H9 (cell line): ENCODE data around the gene MTF1. TPM values are rescaled to one million over a fixed set of nuclear protein-coding genes. Genes with fewer than 3 reads are reported as not detected.

Experiments used
- DNase-seq: peaks from one replicate; pipeline ENCODE4 v3.0.0-alpha.2; 2017
- H2AFZ ChIP-seq: one replicate; pipeline ENCODE4 v1.6.1; 2013; ENCODE audit warnings: mild to moderate bottlenecking, low read length, control low read depth, moderate library complexity
- H2AK5ac ChIP-seq: 2 replicates; pipeline ENCODE4 v1.6.1; 2013; ENCODE audit warnings: low read length, control low read depth, mixed read lengths; ENCODE audit not compliant: insufficient read length
- H2BK120ac ChIP-seq: one replicate; pipeline ENCODE4 v1.6.1; 2013; ENCODE audit warnings: low read depth, mild to moderate bottlenecking, low read length, control low read depth, inconsistent platforms; ENCODE audit not compliant: poor library complexity, severe bottlenecking
- H2BK12ac ChIP-seq: 2 replicates; pipeline ENCODE4 v1.6.1; 2013; ENCODE audit warnings: low read length, control low read depth, mixed read lengths, low read depth; ENCODE audit not compliant: insufficient read length
- H2BK15ac ChIP-seq: 2 replicates; pipeline ENCODE4 v1.6.1; 2013; ENCODE audit warnings: low read depth, low read length, control low read depth
- H2BK20ac ChIP-seq: one replicate; pipeline ENCODE4 v1.6.1; 2013; ENCODE audit warnings: low read depth, mild to moderate bottlenecking, low read length, control low read depth, inconsistent platforms; ENCODE audit not compliant: poor library complexity, severe bottlenecking
- H2BK5ac ChIP-seq: 2 replicates; pipeline ENCODE4 v1.6.1; 2013; ENCODE audit warnings: low read length, control low read depth, mixed read lengths; ENCODE audit not compliant: insufficient read length
- H3K14ac ChIP-seq: 2 replicates; pipeline ENCODE4 v1.6.1; 2013; ENCODE audit warnings: low read length, control low read depth; ENCODE audit not compliant: insufficient read depth
- H3K18ac ChIP-seq: 2 replicates; pipeline ENCODE4 v1.6.1; 2013; ENCODE audit warnings: low read depth, mild to moderate bottlenecking, mixed read lengths, low read length, control low read depth; ENCODE audit not compliant: insufficient read length
- H3K23ac ChIP-seq: 2 replicates; pipeline ENCODE4 v1.6.1; 2013; ENCODE audit warnings: low read length, control low read depth, mixed read lengths, low read depth; ENCODE audit not compliant: insufficient read length
- H3K23me2 ChIP-seq: 2 replicates; pipeline ENCODE4 v1.6.1; 2013; ENCODE audit warnings: low read depth, mild to moderate bottlenecking, mixed read lengths, low read length, control low read depth; ENCODE audit not compliant: insufficient read length, poor library complexity, severe bottlenecking
- H3K27ac ChIP-seq: 2 replicates; pipeline ENCODE4 v1.5.1; 2013; ENCODE audit warnings: low read length, control low read depth, mixed read lengths, low read depth; ENCODE audit not compliant: insufficient read length
- H3K27me3 ChIP-seq: 2 replicates; pipeline ENCODE4 v1.6.1; 2013; ENCODE audit warnings: low read length, control low read depth, inconsistent platforms; ENCODE audit not compliant: insufficient read depth
- H3K4ac ChIP-seq: 2 replicates; pipeline ENCODE4 v1.6.1; 2013; ENCODE audit warnings: low read depth, mild to moderate bottlenecking, control low read depth, inconsistent platforms, low read length, moderate library complexity
- H3K4me1 ChIP-seq: 2 replicates; pipeline ENCODE4 v1.6.1; 2013; ENCODE audit warnings: low read length, control low read depth, inconsistent platforms; ENCODE audit not compliant: insufficient read depth
- H3K4me2 ChIP-seq: 2 replicates; pipeline ENCODE4 v1.6.1; 2013; ENCODE audit warnings: low read length, control low read depth, mixed read lengths; ENCODE audit not compliant: insufficient read length, insufficient read depth
- H3K56ac ChIP-seq: 2 replicates; pipeline ENCODE4 v1.6.1; 2013; ENCODE audit warnings: low read depth, mild to moderate bottlenecking, mixed read lengths, low read length, control low read depth; ENCODE audit not compliant: insufficient read length
- H3K79me1 ChIP-seq: 2 replicates; pipeline ENCODE4 v1.6.1; 2013; ENCODE audit warnings: low read depth, mild to moderate bottlenecking, moderate library complexity, low read length, control low read depth, inconsistent platforms; ENCODE audit not compliant: insufficient read depth, poor library complexity, severe bottlenecking
- H3K79me2 ChIP-seq: 2 replicates; pipeline ENCODE4 v1.6.1; 2013; ENCODE audit warnings: low read length, control low read depth, inconsistent platforms; ENCODE audit not compliant: insufficient read depth
- H3K9ac ChIP-seq: 2 replicates; pipeline ENCODE4 v1.6.1; 2013; ENCODE audit warnings: low read length, control low read depth, mixed read lengths; ENCODE audit not compliant: insufficient read length; ENCODE audit errors: extremely low read depth
- H3K9me3 ChIP-seq: one replicate; pipeline ENCODE4 v1.6.1; 2013; ENCODE audit warnings: low read depth, low read length, inconsistent platforms; ENCODE audit not compliant: control insufficient read depth
- H3T11ph ChIP-seq: one replicate; pipeline ENCODE4 v1.6.1; 2013; ENCODE audit warnings: mild to moderate bottlenecking, low read length, control low read depth, inconsistent platforms
- H4K20me1 ChIP-seq: one replicate; pipeline ENCODE4 v1.6.1; 2013; ENCODE audit not compliant: control insufficient read depth, insufficient read length, insufficient read depth
- H4K5ac ChIP-seq: 2 replicates; pipeline ENCODE4 v1.6.1; 2013; ENCODE audit warnings: low read depth, mild to moderate bottlenecking, mixed read lengths, low read length, control low read depth; ENCODE audit not compliant: insufficient read length
- H4K8ac ChIP-seq: replicated peaks from 2 replicates; pipeline ENCODE4 v1.6.1; 2013; ENCODE audit warnings: low read length, control low read depth, mixed read lengths, low read depth; ENCODE audit not compliant: insufficient read length
- H4K91ac ChIP-seq: 2 replicates; pipeline ENCODE4 v1.6.1; 2013; ENCODE audit warnings: low read depth, mild to moderate bottlenecking, moderate library complexity, mixed read lengths, low read length, control low read depth; ENCODE audit not compliant: insufficient read length
- H3K27ac Mint-ChIP-seq, 3 experiments: 2 replicates in 2 of 3; 3 replicates in 1 of 3; pipeline ENCODE4 v1.8.0; 2020 to 2021; ENCODE audit warnings: mixed read lengths in 3 of 3, mild to moderate bottlenecking in 1 of 3, moderate library complexity in 1 of 3
- H3K27me3 Mint-ChIP-seq: 2 replicates; pipeline ENCODE4 v1.8.0; 2021; ENCODE audit warnings: low read depth, mild to moderate bottlenecking, moderate library complexity, mixed read lengths
- H3K36me3 Mint-ChIP-seq, 3 experiments: 2 replicates in 2 of 3; 3 replicates in 1 of 3; pipeline ENCODE4 v1.8.0; 2020 to 2021; ENCODE audit warnings: low read depth in 3 of 3, mixed read lengths in 3 of 3; ENCODE audit not compliant: insufficient read depth in 1 of 3
- H3K4me1 Mint-ChIP-seq, 2 experiments: 2 replicates each; pipeline ENCODE4 v1.8.0; 2020; ENCODE audit warnings: mixed read lengths in 2 of 2
- H3K4me3 Mint-ChIP-seq, 2 experiments: 2 replicates in 1 of 2; 3 replicates in 1 of 2; pipeline ENCODE4 v1.8.0; 2020 to 2021; ENCODE audit warnings: mild to moderate bottlenecking in 2 of 2, mixed read lengths in 2 of 2, moderate library complexity in 1 of 2
- H3K9me3 Mint-ChIP-seq, 2 experiments: 2 replicates in 1 of 2; 3 replicates in 1 of 2; pipeline ENCODE4 v1.8.0; 2020; ENCODE audit warnings: mild to moderate bottlenecking in 2 of 2, mixed read lengths in 2 of 2, moderate library complexity in 1 of 2
- WGBS: extraction: QIAGEN DNeasy Blood & Tissue Kit; methylation state at CpG from one replicate; pipeline ENCODE4 v1.1.7; 2013; ENCODE audit warnings: missing lambda C conversion rate, low lambda C conversion rate, mixed read lengths; ENCODE audit not compliant: insufficient read length; ENCODE audit errors: extremely low coverage; 5-methylcytosine and 5-hydroxymethylcytosine counted together
- total RNA-seq: library from RNA; stranded (reverse); gene quantifications from 2 replicates; pipeline ENCODE4 v1.2.1, GENCODE V29; 2021
- TF ChIP-seq, protein P1 (sequence below): fragments of 200-600 bp; sonication (generic); conservative IDR thresholded peaks from 3 replicates; pipeline ENCODE4 v1.8.0; 2021; ENCODE audit warnings: antibody characterized with exemption, mild to moderate bottlenecking

The MTF1 gene
- total RNA-seq, 1 experiment from 2014 or later: 17.0 TPM

GRCh38 chr1:37824001-37824400, 35.4 kb downstream of the MTF1 start:
- no peak overlapping the region for H3K56ac ChIP-seq
- Mint-ChIP-seq H3K4me3 (no peak overlapping the region), H3K27me3 (no peaks in the 10 kb centered on the region), H3K36me3 (peaks cover 14 to 49% (median 32%) of the 10 kb centered on the region in 3 experiments; a peak in 6 of 7 replicates), H3K27ac (no peak overlapping the region), H3K4me1 (no peaks in the 10 kb centered on the region), H3K9me3 (no peaks in the 10 kb centered on the region)
- H4K20me1 ChIP-seq: no peaks in the 10 kb centered on the region
- no peak overlapping the region for H3K14ac ChIP-seq
- H3K23me2 ChIP-seq: no peaks in the 10 kb centered on the region
- no peak overlapping the region for H3K18ac ChIP-seq
- H3K4me1 ChIP-seq: no peaks in the 10 kb centered on the region
- H2AFZ ChIP-seq: no peak overlapping the region
- no peak overlapping the region for H2AK5ac ChIP-seq
- no peak for DNase-seq
- no peak overlapping the region for H4K8ac ChIP-seq
- no CpG with 5 or more reads among the region's 2 CpGs for WGBS
- no peak overlapping the region for H4K5ac ChIP-seq
- H2BK15ac ChIP-seq: no peak overlapping the region
- no peak overlapping the region for H3K4me2 ChIP-seq
- no peaks in the 10 kb centered on the region for H3K79me2 ChIP-seq
- no peak overlapping the region for H4K91ac ChIP-seq
- no peak overlapping the region for H3K9ac ChIP-seq
- no peaks in the 10 kb centered on the region for H3K27me3 ChIP-seq
- no peak overlapping the region for H3T11ph ChIP-seq
- no peak overlapping the region for H2BK12ac ChIP-seq
- H2BK20ac ChIP-seq: no peak overlapping the region
- H2BK5ac ChIP-seq: no peak overlapping the region
- no peaks in the 10 kb centered on the region for H3K9me3 ChIP-seq
- no peak overlapping the region for H3K27ac ChIP-seq
- TF ChIP-seq, protein P1, sequence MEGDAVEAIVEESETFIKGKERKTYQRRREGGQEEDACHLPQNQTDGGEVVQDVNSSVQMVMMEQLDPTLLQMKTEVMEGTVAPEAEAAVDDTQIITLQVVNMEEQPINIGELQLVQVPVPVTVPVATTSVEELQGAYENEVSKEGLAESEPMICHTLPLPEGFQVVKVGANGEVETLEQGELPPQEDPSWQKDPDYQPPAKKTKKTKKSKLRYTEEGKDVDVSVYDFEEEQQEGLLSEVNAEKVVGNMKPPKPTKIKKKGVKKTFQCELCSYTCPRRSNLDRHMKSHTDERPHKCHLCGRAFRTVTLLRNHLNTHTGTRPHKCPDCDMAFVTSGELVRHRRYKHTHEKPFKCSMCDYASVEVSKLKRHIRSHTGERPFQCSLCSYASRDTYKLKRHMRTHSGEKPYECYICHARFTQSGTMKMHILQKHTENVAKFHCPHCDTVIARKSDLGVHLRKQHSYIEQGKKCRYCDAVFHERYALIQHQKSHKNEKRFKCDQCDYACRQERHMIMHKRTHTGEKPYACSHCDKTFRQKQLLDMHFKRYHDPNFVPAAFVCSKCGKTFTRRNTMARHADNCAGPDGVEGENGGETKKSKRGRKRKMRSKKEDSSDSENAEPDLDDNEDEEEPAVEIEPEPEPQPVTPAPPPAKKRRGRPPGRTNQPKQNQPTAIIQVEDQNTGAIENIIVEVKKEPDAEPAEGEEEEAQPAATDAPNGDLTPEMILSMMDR: no peak
- H3K4ac ChIP-seq: no peak overlapping the region
- H3K79me1 ChIP-seq: no peaks in the 10 kb centered on the region
- H2BK120ac ChIP-seq: no peak overlapping the region
- H3K23ac ChIP-seq: no peak overlapping the region
